Anterior cingulate cortex (tissue), 58 donors: ENCODE results near the gene RAPH1.
A peak's percentile ranks its signal among the peaks of the same experiment; 100 is the strongest.
"Not testable (repeated sequence)": the region's sequence is repeated elsewhere in the genome, so short reads cannot be mapped to it uniquely, and the experiment has no call there.

ENCODE experiments used
- DNase-seq, 58 donors: peaks; one replicate each; lab custom pipeline; 2025; lab: John Stamatoyannopoulos, UW

Gene RAPH1

DNA sequence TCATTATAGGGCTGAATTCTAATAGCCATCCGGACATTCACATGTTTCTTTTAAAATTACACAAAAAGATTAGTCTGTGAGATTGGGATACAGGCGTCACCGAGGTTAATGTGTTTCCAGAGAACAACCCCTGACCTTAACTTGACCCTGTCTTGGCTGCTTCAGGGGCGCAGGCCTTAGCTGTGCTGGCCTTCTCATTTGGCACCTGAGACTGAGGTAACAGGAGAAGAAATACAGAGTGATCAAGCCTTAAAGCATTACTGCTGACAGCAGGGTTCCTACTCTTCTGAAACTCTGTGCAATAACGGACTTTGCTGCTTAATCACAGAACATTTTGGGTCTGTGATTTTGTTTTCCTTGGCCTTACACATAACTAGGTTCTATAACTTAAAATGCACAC, 92.6 kb downstream of the RAPH1 start:
- no peak for DNase-seq

DNA sequence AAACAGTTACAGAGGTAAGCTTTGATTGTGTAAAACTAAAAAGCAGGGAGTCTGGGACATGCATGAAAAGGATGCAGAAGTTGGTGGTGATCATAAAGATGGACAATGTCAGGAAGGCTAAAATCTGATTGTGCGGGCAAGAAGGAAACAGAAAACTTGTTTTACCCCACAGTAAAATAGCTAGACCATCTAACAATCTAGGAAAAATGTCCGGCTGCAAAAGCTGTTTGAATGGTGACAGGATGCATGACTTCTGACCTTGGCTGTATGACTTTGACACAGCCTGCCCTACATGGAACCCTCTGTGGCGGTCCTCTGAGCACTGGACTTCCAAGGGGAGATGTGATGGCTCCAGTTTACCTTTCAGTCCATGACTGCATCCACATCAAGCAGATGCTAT, 93.6 kb downstream of the RAPH1 start:
- no peak for DNase-seq

DNA sequence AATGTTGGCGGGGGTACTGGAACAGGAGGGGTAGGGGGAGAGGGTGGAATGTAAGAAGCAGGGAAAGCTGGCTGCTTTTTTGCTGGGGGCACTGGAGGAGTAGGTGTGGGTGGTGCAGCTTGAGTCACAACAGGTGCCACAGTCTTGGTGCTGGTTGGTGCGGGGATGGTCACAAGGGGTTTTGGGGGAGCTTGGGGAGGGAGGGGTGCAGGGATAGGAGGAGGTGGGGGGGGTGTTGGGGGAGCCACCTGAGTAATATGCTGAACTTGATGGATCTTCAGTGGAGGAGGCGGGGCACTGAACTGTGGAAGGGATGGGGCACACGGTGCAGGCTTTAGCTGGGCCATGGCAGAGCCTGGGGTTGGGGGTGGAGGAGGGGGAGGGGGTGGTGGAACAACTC, 94.4 kb downstream of the RAPH1 start:
- peak in 1 of 58 donors; percentile 23 for DNase-seq

DNA sequence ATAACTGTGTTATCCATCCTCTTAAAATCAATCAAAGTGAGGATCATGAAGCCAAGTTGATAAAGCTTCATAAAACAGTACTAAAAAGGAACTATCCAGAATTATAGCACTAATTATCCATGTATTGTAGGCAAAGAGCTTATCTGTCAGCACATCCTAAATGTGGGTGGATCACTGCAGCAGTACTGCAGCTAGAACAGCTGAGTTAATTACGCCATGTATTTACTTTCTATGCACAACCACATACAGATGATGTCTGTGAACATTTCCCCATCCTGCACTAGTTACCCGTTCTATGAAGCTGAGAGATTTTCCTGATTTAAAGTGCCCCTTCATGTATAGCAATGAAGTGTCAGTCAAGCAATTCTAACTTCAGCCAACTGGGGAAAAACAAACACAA, 96.6 kb downstream of the RAPH1 start:
- DNase-seq: peak in 2 of 58 donors; percentile 18 to 22

DNA sequence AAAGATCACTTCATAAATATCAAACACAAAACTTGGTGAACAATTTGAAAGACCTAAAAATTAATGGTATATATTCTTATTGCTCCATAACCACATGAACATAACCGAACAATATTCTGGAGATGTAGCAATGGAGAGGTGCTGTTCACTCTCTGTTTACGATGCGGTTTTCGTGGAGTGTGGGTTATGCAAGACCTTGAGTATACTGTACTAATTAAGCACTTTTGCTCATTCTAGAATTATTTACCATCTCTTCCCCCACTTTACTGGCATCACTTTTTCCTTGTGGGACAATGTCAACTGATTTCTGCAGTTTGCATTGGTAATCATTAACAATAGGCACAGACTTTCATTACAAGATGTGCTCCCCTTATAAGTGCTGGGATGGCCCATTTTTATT, 97.6 kb downstream of the RAPH1 start:
- DNase-seq: no peak

DNA sequence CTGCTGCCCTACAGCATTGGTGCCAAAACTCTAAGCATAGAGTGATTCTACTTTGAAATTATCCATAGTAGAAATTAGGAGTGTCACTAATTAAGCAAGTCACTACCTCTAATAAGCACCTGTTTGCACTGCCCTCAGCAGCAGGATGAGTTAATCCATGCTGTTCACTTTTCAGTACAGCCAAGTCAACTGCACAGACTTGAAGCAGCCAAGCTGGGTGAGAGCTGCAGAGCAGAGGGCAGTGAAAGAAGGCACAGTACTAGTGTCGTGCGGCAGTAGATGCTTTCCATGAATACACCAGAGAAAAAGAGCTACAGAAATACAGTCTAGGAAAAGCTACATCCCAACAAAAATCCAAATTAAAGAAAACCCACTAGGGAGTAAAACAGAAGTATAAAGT, 98.6 kb downstream of the RAPH1 start:
- DNase-seq: no peak

DNA sequence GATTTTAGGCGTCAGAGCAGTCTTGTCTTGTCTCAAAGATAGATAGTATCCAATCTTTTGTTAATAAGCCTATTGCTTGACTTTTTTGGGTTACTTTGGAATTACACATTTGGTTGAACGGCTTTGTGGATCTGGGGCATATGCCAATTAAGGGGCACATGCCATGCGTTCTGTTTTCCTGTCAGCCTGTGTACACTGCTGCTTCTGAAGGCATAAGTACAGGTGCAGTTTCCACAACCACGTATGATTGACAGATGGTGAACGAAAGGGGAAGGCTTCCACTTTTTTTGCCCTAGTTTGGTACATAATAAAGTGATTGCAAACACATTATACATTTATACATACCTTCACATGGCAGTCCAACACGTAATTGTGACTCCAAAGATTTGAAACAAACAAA, 102.3 kb downstream of the RAPH1 start:
- DNase-seq: no peak

DNA sequence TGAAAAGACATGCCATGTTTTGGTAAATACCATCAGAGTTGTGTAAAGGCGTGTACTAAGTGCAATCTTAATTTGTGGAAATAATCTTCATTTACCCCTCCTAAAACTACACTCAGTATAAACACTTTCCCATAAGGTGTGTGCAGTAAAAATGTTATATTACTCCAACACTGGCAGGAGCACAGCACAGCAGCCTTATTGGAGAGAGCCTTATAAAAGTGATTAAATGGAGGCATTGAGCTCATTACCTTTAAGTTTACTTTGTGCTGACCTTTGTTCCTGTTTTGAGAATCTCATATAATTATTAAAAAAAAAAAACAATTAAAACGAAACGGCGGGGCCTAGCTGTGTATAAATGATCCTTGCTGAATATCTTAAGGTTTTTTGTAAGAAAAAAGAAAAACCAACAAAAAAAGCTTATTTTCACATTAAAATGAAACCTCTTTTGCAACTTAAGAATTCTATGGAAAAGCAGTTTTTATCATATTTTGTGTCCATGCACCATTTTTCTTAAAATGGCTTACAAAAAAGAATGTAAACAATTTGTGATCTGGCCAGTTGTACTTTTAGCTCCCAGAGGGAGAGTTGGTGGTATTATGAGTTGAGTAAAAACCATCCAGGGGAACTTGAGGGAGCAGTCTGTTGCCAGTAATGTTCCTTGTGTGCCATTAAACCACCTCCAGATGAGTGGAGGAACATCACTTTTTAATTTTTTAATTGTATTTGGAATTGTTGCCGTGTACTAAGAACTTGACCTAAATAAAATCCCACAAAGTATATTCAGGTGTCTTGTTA, 103.5 kb downstream of the RAPH1 start:
- no peak for DNase-seq

DNA sequence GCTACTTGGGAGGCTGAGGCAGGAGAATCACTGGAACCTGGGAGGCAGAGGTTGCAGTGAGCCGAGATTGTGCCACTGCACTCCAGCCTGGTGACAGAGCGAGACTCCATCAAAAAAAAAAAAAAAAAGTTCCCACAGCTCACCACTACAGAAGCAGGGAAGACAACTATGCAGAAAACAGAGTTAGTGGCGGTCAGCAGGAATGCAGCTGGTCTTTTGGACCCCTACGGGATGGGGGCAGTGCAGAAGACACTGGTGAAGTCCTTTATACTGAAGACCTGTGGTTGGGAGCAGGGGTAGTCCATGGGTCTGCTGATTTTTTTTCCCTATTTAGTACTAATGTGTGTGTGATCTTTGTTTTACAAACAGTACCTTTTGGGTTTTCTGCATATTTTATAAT, 105.5 kb downstream of the RAPH1 start:
- DNase-seq: not testable (repeated sequence)

DNA sequence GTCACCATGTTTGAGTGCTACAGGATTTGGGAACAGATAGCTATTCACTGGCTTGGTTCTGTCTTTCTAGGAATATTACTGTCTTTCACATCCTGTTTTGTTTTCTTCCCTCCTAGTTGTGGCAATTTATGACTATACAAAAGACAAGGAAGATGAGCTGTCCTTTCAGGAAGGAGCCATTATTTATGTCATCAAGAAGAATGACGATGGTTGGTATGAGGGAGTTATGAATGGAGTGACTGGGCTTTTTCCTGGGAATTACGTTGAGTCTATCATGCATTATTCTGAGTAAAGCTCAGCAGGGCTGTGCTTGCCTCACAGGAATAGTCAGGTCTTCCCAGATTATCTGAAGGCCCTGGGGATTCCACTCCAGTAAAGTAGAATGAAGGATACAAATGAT, 108.0 kb downstream of the RAPH1 start:
- no peak for DNase-seq

DNA sequence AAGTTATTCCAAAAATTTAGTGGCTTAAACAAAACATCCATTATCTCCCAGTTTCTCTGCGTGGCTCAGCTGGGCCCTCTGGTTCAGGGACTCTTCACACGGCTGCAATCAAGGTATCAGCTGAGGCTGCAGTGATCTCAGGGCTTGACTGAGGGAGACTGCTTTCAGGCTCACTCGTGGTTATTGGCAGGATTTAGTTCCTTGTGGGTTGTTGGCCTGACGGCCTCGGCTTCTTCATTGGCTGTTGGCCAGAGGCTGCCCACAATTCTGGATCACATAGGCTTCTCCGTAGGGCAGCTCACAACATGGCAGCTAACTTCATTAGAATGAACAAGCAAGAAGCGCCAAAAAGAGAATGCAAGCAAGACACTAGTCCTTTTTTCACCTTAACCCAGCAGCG, 116.8 kb downstream of the RAPH1 start:
- DNase-seq: no peak

DNA sequence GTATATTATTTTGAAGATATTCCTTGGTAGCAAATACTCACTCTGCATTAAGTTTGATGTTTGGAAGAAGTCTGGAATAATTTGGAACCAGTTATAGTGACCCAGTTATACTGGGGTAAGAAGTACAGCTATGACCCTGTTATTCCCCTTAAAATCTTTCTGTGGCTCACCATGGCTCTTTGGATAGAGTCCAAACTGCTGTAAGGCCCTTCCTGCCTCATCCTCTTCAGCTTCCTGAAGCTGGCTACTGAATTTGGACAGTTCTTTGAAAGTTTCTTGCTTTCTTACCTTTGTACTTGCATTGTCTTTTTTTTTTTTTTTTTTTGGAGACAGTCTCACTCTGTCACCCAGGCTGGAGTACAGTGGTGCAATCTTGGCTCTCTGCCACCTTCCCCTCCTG, 121.3 kb downstream of the RAPH1 start:
- peak in 1 of 58 donors; percentile 1 for DNase-seq

DNA sequence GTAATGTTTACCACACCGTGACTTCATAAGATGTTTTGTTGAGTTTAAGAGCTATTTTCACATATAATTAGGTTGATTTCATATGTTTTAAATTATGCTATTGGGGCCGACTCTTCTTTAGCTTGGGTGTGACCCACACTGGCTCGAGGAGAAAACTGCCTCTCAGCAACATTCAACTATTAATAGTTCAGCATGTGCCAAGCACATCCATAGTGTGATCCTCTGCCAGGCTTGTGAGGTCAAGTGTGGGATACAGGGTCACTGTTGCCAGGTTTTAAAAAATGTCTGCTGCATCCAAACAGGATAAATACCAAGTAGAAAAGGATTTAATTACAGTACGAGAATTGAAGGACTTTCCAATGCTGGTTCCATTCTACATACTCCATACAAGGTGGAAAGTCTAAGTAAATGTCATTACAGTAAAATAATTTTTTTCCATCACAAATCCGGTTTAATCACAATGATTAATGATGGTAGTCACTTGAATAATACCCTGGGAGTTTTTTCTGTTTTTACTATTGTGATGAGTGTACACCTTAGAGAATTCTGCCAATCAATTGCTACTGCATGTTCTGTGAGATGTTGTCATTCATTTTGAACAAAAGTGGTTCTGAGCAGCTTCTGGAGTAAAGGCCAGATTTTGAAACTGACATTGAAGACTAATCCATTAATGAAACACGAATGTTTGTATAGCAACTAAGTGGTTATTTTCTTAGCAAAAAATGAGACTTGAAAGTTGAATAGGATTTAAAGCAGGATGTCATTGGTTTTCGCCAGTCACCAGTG, 122.4 kb downstream of the RAPH1 start:
- no peak for DNase-seq

DNA sequence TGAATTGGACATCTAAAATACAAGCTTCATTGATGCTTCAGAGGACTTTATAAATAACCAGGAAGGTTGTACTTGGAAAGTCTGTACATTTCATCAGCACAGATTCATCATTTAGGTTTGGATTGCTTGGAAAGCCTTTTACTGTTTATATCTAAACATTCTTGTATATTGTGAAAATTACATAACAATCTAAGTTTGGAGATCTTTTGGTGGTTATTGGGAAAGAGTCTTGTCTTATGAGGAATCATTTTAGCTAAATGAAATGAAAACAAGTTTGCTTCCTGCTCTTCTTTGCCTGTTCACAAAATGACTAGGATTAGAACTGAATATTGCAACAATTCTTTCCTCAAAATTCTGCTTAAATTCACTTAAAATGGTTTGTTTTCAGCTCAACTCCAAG, 127.6 kb downstream of the RAPH1 start:
- no peak for DNase-seq

DNA sequence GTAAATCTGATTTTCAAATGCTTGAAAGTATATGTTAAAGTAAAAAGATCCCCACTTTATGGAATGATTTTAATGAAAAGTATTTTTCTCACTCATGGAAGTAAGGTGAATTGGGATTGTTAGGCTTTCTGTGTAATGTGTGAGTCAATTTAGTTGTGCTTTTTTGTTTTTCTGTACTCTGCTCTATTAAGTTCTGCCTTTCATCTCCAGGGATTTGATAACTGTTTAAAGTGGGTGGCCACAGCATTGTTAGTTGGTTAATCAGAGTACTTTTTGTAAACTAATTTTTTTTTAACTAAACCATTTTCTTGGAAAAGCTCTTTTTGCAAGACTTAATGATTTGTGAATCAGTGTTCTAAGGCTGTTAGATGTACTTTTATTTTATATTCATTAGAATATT, 130.1 kb downstream of the RAPH1 start:
- DNase-seq: no peak

DNA sequence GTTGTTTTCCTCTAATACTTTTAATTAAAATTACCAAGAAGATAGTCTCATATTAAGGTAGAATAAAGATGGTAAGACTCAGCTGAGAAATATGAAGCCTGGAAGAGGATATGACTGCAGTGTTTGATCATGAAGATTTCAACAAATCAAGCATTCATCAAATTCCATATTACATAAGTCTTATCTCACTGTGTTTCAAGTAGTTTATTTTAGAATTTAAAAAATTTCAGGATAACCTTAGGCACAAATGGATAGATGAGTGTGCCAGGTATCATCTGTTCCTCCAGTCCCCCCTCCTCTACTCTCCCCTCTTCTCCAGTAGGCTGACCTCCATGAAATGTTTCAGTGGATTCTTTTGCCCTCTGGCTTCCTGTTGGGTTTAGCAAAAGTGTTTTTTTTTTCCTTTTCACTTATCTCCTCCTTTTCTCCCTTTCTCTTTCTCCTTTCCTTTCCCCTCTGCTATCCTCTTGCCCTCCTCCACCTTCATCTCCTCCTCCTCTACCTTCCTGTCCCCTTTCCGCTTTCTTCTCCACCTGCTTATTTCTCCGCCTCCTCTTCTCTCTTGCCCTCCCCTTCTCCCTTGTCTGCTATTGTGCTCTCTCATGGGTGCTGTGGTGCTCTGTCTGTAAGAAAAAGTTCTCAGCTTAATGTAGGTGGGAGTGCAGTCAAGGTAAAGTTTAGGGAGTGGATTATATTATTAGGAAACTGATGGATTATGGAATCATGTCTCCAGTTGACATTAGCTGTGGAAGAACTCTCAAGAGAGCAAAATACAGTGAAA, 134.1 kb downstream of the RAPH1 start:
- no peak for DNase-seq

DNA sequence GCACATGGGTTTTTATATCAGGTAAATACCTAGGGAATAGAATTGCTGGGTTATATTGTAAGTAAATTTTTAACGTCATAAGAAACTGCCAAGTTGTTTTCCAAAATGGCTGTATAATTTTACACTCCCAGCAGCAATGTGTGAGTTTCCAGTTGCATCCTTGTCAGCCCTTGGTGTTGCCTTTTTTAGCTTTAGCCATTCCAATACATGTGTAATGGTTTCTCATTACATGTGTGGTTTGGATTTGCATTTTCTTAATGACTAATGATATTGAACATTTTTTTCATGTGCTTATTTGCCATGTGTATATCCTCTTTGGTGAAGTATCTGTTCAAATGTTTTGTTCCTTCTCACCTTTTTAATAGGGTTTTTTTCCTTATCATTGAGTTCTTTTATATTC, 136.1 kb downstream of the RAPH1 start:
- DNase-seq: no peak

DNA sequence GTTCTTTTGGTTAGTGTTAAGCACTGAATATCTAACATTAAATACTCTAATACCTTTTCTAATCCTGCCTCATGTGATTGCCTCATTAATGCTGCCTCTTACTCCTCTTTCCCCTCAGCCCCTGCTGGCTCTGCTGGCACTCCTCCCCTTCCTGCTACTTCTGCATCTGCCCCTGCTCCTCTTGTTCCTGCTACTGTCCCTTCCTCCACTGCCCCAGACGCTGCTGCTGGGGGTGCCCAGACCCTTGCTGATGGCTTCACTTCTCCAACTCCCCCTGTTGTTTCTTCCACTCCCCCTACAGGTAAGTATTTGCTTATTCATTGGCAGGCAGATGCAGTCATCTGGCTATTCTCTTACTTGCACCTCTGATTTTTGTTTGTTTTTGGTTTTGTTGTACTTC, 138.4 kb downstream of the RAPH1 start:
- no peak for DNase-seq

DNA sequence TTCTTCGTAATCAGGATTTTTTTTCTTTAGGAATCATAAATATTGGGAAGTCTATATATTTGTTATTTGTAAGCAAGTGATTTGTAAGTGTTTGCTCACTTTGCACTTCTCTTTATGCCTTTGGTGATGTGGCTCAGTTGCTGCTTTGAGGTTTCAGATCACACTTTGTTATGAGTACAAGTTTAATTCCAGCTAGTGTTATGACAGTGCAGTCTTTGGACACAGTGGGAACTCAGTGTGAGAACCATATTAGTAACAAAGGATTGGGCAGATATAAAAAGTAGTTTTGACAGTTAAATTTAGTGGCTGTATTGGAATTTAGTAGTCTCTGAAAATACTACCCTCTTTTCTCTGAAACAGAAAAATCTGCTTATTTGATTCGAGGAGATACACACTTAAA, 139.2 kb downstream of the RAPH1 start:
- DNase-seq: no peak

DNA sequence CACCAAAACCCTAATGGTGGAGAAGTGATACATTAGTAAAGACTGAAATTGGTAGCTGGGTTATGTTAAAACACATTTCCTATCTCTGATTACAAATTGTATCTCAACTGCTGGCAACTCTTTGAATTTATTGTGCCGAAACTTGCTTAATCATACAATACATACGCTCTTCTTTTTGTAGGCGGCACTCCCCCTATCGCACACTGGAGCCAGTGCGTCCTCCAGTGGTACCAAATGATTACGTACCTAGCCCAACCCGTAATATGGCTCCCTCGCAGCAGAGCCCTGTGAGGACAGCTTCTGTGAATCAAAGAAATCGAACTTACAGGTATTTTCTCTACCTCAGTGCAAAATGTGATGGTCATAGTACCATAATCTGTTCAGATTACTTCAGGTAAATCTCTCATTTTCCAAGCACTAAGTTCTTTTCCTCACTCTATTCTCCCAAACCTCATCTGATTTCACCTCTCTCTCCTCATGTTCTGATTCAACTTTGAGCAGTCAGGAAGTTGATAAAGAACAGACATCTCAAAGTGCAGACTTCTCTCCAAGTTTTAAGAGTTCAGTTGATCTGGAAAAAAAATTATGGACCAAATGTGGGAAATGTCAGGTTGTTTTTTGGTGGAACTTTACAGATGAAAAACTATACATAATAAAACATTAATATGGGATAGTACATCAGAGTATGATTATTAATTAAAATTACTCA, 140.4 kb downstream of the RAPH1 start:
- DNase-seq: no peak

DNA sequence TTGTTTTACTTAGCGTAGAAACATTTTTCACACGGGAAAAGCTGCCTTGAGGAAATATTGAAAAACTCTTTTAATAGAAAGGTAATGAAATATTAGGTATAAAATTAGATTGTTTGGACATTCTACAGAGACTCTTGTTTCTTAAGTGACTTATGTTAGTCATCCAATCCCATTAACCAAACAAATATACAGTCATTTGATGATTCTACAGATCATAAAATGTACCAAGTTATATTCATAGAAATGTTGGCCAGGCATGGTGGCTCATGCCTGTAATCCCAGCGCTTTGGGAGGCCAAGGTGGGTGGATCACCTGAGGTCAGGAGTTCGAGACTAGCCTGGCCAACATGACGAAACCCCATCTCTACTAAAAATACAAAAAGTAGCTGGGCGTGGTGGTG, 146.9 kb downstream of the RAPH1 start:
- DNase-seq: not testable (repeated sequence)
